Measurements from ENCODE around the gene HS3ST6.
"Not testable (repeated sequence)": the region's sequence is repeated elsewhere in the genome, so short reads cannot be mapped to it uniquely, and the experiment has no call there.

The HS3ST6 gene

DNA sequence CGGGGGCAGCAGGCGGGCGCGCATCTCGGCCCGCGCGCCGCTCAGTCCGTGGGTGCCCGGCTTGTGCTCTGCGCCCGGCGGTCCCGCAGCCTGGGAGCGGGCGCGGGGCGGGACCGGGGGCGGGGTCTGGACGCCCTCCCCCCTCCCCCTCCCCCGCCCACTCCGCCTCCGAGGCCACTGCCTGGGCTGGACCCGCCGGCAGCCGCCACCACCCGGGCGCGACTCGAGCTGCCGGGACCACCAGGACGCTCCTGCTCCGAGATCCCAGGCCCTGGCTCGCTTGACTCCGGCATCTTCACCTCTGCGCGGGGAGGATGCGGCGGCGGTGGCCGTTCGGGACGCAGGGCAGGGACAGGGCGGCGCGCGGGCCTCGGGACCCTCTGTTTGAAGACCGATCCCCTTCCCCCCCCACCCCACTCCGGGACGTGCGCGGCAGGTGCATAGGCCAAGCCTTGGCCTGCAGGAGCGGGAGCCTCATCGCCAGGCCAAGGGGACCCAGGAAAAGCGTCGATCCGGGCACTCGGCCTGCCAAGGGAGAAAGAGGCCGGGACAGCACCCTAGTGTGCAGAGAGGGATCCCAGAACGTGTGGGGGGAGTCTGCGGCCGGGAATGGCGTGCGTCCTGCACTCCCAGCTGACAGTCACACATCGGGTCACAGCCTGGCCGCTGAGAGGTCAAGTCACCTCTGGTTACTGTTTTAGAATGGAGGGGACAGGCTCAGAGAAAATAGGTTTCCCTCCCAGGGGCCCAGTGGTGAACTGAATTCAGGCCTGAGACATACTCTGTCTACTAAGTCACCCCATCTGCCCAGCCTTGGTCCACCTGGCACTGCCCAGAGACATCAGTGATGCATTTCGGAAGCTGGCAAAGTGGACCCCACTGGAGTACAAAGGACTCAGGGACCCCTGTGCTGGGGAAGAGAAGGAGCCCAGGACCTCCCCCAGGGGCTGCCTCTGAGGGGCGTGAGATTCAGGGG, at the start of gene HS3ST6:
TSS of gene HS3ST6 (minus strand) at position 65 of the 976 bp plus-strand sequence. CDS start 92 bp downstream, outside the sequence.
- DNase-seq = no peak

DNA sequence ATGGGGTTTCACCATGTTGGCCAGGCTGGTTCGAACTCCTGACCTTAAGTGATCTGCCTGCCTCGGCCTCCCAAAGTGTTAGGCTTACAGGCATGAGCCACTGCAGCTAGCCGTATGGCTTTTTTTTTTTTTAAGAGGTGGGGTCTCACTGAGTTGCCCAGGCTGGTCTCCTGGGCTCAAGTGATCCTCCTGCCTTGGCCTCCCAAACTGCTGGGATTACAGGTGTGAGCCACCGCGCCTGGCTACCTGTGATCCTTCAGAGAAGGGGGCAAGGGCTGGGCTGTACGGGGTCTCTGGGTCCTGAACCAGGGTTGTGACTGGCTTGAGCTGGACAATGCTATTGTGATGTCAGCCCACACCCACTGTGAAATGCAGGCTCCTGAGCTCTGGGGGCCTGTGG, 48.2 kb upstream of the HS3ST6 start, which contains the start of gene RNF151:
TSS of gene RNF151 (plus strand) at position 397 of the 400 bp plus-strand sequence. CDS start 26 bp downstream, outside the sequence.
- DNase-seq = no peak

DNA sequence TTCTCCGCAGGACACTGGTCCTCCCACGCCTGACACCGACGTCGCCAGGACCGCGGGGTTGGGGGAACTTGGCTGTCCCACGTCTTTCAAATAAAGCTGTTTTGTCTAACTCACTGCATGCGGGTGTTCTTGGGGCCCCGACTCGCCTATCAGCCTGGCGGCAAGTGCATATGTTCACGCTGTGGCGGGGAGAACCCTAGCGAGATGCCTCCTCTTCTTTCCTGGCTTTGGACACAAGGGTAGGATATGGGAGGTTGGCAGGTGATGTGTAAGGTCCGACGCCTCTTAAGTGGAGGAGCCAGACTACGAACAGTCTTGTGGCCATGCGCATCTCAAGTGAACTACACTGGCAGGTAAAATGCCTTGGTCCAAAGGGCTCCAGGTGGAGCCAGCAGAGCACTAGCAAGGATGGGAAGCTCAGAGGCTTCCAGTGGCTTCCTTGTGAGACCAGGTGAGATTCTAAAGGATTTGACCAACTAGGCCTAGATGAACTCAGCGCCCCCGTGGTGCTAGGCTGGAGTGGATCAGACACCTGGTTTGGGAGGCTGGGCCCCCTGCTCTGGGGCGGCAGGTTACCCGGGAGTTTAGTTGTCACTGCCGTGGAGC, 47.3 kb upstream of the HS3ST6 start:
- DNase-seq = peak in 2 of 3 donors; percentile 24 to 51

DNA sequence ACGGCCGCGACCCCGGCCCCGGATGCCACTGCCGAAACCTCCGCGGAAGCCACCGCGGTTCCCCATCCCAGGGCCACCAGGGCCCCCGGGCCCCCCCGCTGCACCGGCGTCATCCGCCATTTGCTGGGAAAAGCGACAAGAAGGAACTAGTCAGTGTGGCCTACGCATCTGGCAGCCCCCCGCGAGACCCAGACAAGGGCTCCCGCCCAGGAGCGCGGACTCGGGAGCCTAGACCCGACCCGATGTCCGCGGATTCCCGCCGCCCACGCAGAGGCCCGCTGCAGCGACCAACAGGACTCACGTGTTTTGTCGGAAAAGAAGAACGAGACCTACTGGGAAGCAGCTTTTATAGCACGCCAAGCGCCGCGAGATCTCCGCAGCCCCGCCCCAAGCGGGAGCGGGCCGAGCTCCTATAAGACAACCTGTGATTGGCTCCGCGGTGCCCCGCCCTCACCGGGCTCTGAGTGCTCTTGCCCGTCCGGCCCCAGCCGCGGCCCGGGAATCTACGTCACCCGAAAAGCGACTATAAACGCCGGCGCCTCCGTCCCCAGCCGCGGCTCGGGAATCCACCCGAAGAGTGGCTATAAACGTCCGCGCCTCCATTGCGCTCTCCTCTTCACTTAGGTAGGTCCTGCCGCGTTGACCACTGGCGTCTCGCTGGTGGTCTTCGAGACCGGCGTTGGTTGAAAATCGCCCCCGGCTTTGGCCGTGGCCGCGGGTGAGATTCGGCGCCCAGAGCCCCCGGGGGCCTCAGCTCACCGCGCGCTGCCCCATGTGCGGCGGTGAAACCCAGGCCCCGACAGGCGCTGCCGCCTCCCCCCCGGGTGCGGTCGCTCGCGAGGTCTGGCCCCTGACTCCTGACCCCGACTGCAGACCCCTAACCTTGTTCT, 46.5 kb upstream of the HS3ST6 start, which contains the start of gene RPS2:
TSS of gene RPS2 (minus strand) at position 321 of the 890 bp plus-strand sequence. CDS start at position 120, 201 bp downstream.
- peak; percentile 100 for DNase-seq

DNA sequence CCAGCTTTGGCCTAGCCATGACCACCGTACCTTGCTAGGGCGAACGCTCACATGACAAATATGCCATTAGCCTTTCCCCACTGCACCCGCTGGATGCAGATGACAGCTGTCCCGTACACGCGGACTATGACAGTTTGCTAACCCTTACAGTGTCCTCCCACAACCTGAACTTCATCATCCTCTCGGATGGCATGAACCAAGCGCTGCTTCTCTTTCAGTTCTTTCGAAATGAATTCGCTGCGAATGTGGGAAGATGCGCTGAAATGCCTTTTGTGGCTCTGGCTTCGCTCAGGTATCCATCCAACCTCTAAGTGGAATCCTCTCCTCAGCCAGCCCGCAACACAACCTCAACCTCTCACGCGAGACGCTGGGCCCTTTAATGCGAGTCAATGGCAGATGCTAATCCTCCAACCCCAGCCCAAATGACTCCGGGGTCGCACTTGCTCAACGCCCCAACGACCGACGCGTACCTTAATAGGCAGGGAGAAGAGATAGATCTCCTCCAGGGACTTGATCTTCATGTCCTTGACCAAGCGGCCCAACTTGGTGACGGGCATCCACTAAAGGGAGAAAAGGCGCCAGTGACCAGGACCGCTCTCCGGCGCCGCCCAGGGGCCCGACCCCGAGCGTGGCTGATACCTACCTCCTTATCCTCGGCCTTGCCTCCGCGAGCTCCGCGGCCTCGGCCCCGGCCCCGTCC, 45.7 kb upstream of the HS3ST6 start:
- peak; percentile 54 to 79 (median 55) for DNase-seq

DNA sequence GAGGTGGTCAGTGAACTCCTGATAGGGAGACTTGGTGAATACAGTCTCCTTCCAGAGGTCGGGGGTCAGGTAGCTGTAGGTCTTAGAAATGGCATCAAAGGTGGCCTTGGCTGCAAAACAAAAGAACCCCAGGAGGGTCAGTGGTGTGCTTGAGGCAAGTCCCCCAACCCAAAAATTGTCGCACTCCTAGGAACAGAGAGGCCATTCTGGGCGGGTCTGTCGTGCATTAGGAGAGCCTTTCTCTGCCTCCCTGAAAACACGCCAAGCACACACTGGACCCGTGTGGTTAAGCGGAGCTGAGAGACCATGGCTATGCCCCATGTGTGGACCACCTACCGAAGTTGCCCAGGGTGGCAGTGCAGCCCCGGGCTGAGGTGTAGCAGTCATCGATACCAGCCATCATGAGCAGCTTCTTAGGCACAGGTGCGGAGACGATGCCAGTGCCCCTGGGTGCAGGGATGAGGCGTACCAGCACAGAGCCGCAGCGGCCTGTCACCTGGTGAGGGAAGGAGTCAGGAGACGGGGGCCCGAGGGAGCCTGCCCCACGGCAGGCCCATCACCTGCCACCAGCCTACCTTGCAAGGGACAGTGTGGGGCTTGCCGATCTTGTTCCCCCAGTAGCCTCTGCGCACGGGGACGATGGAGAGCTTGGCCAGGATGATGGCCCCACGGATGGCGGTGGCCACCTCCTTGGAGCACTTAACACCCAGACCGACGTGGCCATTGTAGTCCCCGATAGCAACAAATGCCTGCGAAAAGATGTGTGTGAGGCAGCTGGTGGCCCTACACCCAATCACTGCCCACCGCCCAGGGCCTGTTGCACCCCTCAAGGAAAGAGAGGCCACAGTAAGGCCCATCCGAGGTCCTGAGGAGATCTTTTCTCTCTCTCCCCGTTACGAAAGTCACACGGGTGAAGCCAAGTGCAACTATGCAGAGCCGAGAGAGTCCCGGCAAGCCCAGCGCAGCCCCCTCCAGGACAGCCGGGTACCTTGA, 44.2 kb upstream of the HS3ST6 start:
- DNase-seq = not testable (repeated sequence)

DNA sequence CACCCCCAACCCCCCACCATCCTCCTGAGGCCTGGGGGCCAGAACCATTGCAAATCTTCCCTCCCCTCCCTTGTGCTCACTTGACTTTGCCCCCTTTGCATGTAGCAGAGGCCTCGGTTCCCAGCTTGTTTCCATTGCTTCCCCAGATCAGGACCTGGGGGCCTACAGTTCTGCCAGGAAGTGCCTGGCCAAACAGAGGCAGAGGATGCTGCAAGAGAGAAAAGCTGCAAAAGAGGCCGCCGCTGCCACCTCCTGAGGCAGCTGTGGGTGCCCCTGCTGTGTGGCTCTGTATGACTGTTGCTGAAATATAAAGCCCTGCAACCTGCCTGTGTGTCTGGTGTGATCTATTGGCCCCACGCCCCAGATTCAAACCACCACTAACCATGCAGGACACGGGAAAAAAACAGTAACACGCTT, 43.4 kb upstream of the HS3ST6 start:
- DNase-seq = no peak

DNA sequence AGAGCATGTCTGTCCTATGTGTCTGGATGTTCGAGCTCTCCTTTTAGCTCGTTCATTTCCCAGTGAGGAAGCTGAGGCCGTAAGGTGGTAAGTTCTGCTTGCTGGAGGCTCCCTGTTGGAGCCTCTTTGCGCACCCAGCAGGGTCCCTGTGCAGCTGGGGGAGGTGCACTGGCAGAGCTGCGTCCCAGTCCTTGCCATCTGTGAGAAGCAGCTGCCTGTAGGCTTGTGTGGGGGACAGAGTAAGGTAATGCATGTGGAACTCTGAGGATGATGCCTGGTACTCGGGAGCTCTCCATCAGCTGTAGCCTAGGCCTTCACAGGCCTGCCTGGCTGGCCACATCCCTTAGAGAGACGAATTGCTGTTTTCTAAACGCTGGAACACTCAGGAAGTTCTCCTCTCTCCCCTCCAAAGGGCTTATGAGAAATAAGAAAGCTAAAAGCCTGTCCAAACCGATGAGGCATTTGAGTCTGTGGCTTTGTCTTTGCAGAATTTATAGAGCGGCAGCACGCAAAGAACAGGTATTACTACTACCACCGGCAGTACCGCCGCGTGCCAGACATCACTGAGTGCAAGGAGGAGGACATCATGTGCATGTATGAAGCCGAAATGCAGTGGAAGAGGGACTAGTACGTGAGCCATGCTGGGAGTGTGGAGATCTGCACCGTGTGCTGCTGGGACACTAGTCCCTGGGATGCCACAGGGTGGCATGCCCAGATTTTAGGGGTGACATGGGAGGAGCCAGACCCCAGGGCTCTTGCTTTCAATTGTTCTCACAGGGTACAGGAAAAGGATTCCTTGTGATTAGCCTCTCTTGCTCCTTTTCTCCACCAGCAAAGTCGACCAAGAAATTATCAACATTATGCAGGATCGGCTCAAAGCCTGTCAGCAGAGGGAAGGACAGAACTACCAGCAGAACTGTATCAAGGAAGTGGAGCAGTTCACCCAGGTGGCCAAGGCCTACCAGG, 42.7 kb upstream of the HS3ST6 start:
- DNase-seq = no peak

DNA sequence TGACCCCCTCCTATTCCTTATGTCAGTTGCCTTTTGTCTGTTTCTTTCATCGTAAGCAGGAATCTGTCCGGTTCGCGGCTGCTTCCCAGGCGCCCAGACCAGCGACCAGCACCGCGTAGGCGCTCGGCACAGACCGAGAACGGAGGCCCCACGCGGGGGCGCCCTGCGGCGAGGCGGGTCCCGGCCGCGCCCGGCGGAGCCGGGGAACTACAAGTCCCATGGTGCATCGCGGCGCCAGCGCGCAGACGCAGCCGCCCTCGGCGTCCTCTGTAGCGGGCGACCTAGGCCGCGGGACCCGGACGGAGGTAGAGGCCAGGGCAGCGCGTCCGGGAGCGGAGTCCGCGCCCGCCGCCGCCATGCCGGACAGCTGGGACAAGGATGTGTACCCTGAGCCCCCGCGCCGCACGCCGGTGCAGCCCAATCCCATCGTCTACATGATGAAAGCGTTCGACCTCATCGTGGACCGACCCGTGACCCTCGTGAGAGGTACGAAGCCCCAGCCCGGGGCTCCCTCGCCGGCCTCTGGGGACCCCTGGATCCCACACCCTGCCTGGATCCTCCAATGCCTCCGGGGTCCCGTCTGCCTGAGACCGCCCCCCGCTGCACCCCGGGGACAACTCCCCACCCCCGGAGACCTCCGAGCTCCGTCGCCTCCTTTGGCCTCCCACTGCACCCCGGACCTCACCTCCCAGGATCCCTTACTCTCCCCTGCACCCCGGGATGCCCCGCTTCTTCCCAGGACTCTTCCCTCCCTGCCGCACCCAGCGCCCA, 41.2 kb upstream of the HS3ST6 start, which contains the start of gene NDUFB10:
TSS of gene NDUFB10 (plus strand) at position 270 of the 771 bp plus-strand sequence. CDS start at position 357, 87 bp downstream.
- DNase-seq = peak; percentile 95 to 99 (median 98)

DNA sequence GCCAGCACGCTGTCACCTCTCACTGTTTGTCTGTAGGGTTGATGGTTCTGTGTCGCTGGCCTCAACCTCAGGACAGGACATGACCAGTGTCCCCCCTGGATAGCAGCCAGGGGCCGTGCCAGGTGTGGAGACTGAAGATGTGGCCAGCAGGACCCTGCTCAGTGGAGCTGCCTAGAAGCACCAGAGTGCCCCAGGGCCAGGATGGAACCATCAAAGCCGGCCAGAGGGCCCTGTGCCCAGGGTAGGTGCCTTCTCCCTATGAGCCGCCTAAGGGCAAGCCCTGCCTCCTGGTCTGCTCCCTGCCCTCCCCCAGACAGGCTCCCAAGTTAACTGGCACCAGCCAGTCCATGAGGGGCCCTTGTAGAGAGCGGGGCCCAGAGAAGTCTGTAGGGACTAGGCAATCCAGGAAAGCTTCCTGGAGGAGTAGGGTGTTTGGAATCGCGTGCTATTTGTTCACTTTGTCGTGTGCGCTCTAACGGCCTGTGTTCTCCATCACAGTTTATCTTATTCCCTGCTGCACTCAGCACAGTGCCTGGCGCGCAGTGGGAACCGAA, 40.6 kb upstream of the HS3ST6 start:
- DNase-seq = no peak

DNA sequence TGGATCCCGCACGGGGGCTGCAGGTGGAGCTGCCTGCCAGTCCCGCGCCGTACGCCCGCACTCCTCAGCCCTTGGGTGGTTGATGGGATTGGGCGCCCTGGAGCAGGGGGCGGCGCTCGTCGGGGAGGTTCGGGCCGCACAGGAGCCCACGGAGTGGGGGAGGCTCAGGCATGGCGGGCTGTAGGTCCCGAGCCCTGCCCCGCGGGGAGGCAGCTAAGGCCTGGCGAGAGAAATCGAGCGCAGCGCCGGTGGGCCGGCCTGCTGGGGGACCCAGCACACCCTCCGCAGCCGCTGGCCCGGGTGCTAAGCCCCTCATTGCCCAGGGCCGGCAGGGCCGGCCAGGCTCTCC, 39.9 kb upstream of the HS3ST6 start:
- not testable (repeated sequence) for DNase-seq

DNA sequence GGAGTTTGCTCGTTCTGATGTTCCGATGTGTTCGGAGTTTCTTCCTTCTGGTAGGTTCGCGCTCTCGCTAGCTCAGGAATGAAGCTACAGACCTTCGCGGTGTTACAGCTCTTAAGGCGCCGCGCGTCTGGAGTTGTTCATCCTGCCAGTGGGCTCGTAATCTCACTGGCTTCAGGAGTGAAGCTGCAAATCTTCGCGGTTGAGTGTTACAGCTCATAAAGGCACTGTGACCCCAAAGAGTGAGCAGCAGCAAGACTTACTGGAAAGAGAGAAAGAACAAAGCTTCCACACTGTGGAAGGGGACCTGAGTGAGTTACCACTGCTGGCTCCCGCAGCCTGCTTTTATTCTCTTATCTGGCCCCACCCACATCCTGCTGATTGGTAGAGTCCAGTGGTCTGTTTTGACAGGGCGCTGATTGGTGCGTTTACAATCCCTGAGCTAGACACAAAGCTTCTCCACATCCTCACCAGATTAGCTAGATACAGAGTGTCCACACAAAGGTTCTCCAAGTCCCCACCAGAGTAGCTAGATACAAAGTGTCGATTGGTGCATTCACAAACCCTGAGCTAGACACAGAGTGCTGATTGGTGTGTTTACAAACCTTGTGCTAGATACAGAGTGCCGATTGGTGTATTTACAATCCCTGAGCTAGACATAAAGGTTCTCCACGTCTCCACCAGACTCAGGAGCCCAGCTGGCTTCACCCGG, 39.4 kb upstream of the HS3ST6 start:
- not testable (repeated sequence) for DNase-seq

DNA sequence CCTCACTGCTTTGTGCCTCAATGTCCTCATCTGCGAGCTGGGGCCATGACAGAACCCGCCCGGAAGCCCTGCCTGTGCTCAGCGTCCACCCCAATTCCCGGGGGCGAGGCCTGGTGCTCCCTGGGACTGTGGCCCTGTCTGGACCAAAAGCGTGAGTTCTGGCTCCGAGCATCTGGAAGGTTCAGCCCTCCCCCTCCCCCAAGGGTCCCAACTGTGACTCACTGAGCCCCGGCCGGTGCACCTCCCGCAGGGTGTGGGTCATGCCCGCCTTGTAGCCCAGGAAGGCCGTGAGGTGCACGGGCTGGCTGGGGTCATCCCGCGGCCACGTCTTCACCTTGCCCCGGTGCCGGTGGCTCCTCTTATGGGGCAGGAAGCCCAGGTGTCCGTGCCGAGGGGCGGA, 35.5 kb upstream of the HS3ST6 start:
- DNase-seq = no peak

DNA sequence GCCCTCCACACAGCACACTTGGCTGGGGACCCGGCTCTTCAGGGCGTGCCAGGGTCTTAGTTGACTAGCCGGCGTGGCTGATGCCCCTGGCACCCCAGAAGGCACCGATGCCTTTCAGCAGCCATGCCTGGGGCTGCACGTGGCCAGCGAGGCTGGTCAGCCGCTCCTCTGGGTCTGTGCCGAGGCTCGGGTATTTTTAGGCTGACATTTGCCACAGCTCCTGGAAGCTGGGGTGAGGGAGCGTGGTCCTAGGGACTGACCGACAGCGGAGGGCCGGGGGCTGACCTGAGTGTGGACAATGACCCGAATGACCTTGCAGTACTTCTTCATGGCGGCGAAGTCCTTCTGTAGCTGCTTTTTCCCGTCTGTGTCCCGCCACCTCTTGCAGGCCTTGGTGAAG, 32.3 kb upstream of the HS3ST6 start:
- DNase-seq = no peak

DNA sequence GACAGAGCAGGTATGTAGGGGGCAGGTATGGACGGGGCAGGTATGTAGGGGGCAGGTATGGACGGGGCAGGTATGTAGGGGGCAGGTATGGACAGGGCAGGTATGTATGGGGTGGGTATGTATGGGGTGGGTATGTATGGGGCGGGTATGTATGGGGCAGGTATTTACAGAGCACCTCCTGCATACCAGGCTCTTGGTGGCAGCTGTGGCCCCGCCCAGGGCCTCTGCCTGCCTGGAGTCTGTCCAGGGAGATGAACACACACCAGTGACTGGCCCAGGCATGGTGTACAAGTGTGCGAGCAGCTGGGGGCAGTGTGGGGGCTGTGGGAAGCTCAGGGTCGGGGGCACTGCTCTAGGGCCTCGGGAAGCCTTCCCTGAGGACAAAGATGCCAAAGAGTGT, 31.8 kb upstream of the HS3ST6 start:
- no peak for DNase-seq

DNA sequence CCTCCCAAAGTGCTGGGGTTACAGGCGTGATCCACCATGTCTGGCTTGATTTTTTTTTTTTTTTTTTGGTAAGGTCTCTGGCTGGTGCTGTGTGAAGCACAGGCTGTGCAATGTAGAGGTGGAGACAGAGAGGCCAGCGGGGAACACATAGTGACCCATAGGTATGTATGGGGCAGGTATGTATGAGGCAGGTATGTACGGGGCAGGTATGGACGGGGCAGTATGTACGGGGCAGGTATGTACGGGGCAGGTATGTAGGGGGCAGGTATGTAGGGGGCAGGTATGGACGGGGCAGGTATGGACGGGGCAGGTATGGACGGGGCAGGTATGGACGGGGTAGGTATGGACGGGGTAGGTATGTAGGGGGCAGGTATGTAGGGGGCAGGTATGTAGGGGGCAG, 31.3 kb upstream of the HS3ST6 start:
- DNase-seq = no peak

DNA sequence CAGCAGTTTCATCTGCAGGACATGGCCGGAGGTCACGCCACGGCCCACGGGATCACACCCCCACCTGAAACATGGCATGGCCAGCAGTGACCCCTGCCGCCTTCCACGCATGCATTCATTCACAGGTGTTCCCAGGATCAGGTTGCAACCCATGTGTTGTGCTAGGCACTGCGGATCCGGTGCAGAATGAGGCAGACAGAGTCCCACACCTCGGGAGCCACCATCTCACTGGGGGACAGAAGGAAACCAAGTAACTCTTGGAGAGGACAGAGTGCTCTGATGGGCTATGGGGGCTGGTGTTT, 29.1 kb upstream of the HS3ST6 start:
- DNase-seq = no peak

Measured in suppressor macrophage treated with lipopolysaccharide for 1 hour (primary cell).